ENCODE measurements around the gene CKMT1A. TPM values are rescaled to one million over a fixed set of nuclear protein-coding genes. Genes with fewer than 3 reads are reported as not detected.

Gene CKMT1A
- total and polyA plus RNA-seq, 2 of the 4 experiments (the other 2 are of a cell fraction): not detected

Small RNAs within 50 kb of the gene (microRNA-seq; reads per million reads assigned to microRNA genes)
- gene PDIA3P2 (ENCODE audit: insufficient read depth, insufficient read length) (not detected), gene RNU6-353P (ENCODE audit: insufficient read depth, insufficient read length) (not detected), gene RNU6-354P (ENCODE audit: insufficient read depth, insufficient read length) (not detected)

Small RNAs within 50 kb of the gene (small RNA-seq; reads per million reads assigned to genes)
- 0 reads per million in 5 experiments for gene PDIA3P2
- gene RNU6-353P: 0 to 18.7 (median 0.15) reads per million in 5 experiments
- 0 reads per million in 5 experiments for gene RNU6-354P

Other genes starting within 250 kb of the CKMT1A start
- gene TP53BP1, start 200.7 kb upstream of the CKMT1A start, total RNA-seq (2012; rRNA removed): 64.5 and 73.9 TPM in 2 replicates
- gene TP53BP1, start 200.7 kb upstream of the CKMT1A start, polyA plus RNA-seq (2012; rRNA removed): 33.9 and 36.3 TPM in 2 replicates
- gene MAP1A, start 176.3 kb upstream of the CKMT1A start, total RNA-seq (2012; rRNA removed): 47.2 and 48.2 TPM in 2 replicates
- gene MAP1A, start 176.3 kb upstream of the CKMT1A start, polyA plus RNA-seq (2012; rRNA removed): 28.7 and 31.3 TPM in 2 replicates
- gene PPIP5K1, start 103.7 kb upstream of the CKMT1A start, total RNA-seq (2012; rRNA removed): 10.0 and 12.7 TPM in 2 replicates
- 14.2 and 15.2 TPM in 2 replicates for gene PPIP5K1, start 103.7 kb upstream of the CKMT1A start, polyA plus RNA-seq (2012; rRNA removed)
- gene CKMT1B, start 99.8 kb upstream of the CKMT1A start, total RNA-seq (2012; rRNA removed): not detected in 2 replicates
- 0.07 TPM in 1 of 2 replicates, not detected in the other for gene CKMT1B, start 99.8 kb upstream of the CKMT1A start, polyA plus RNA-seq (2012; rRNA removed)
- not detected in 2 replicates for gene STRC, start 75.1 kb upstream of the CKMT1A start, total RNA-seq (2012; rRNA removed)
- gene STRC, start 75.1 kb upstream of the CKMT1A start, polyA plus RNA-seq (2012; rRNA removed): 0.20 TPM in 1 of 2 replicates, not detected in the other
- 0.28 and 11.3 TPM in 2 replicates for gene CATSPER2, start 45.0 kb upstream of the CKMT1A start, total RNA-seq (2012; rRNA removed)
- gene CATSPER2, start 45.0 kb upstream of the CKMT1A start, polyA plus RNA-seq (2012; rRNA removed): 0.41 and 0.85 TPM in 2 replicates
- gene PDIA3, start 52.6 kb downstream of the CKMT1A start, total RNA-seq (2012; rRNA removed): 103 and 155 TPM in 2 replicates
- gene PDIA3, start 52.6 kb downstream of the CKMT1A start, polyA plus RNA-seq (2012; rRNA removed): 396 and 980 TPM in 2 replicates
- 1.6 and 1.7 TPM in 2 replicates for gene ELL3, start 83.1 kb downstream of the CKMT1A start, total RNA-seq (2012; rRNA removed)
- gene ELL3, start 83.1 kb downstream of the CKMT1A start, polyA plus RNA-seq (2012; rRNA removed): 1.2 and 1.3 TPM in 2 replicates
- 157 and 526 TPM in 2 replicates for gene SERF2, start 98.5 kb downstream of the CKMT1A start, total RNA-seq (2012; rRNA removed)
- 2,187 and 2,655 TPM in 2 replicates for gene SERF2, start 98.5 kb downstream of the CKMT1A start, polyA plus RNA-seq (2012; rRNA removed)
- under 0.01 TPM in 1 of 2 replicates, not detected in the other for gene SERINC4, start 106.4 kb downstream of the CKMT1A start, total RNA-seq (2012; rRNA removed)
- gene SERINC4, start 106.4 kb downstream of the CKMT1A start, polyA plus RNA-seq (2012; rRNA removed): 0.09 TPM in 1 of 2 replicates, not detected in the other
- gene HYPK, start 106.7 kb downstream of the CKMT1A start, total RNA-seq (2012; rRNA removed): 1.4 and 5.3 TPM in 2 replicates
- 7.2 and 9.1 TPM in 2 replicates for gene HYPK, start 106.7 kb downstream of the CKMT1A start, polyA plus RNA-seq (2012; rRNA removed)
- 28.5 and 32.2 TPM in 2 replicates for gene MFAP1, start 130.8 kb downstream of the CKMT1A start, total RNA-seq (2012; rRNA removed)
- 20.8 and 21.6 TPM in 2 replicates for gene MFAP1, start 130.8 kb downstream of the CKMT1A start, polyA plus RNA-seq (2012; rRNA removed)
- gene WDR76, start 133.1 kb downstream of the CKMT1A start, total RNA-seq (2012; rRNA removed): 25.8 and 28.9 TPM in 2 replicates
- 4.7 and 4.8 TPM in 2 replicates for gene WDR76, start 133.1 kb downstream of the CKMT1A start, polyA plus RNA-seq (2012; rRNA removed)